Measurements from ENCODE around the gene TXN. TPM values are rescaled to one million over a fixed set of nuclear protein-coding genes. Genes with fewer than 3 reads are reported as not detected.
A peak's percentile ranks its signal among the peaks of the same experiment; 100 is the strongest.

TXN gene
- total RNA-seq (2021) = 1,110 and 1,260 TPM in 2 replicates
- Bru-seq, nascent RNA = percentile 100 among the genes with signal in this experiment
- BruChase-seq, experiment 1, labeled RNA remaining after a 2-hour chase = percentile 98 among the genes with signal in this experiment
- percentile 98 among the genes with signal in this experiment for BruChase-seq, experiment 2, labeled RNA remaining after a 6-hour chase
- long read RNA-seq, transcript TXN-202 (5 exons, 869 nt) = major isoform, 1,998 of 2,219 reads
- long read RNA-seq, partial matches to known transcripts = 191 of 2,219 reads
- long read RNA-seq, other reads (novel, unspliced or antisense) = 26 of 2,219 reads

DNA sequence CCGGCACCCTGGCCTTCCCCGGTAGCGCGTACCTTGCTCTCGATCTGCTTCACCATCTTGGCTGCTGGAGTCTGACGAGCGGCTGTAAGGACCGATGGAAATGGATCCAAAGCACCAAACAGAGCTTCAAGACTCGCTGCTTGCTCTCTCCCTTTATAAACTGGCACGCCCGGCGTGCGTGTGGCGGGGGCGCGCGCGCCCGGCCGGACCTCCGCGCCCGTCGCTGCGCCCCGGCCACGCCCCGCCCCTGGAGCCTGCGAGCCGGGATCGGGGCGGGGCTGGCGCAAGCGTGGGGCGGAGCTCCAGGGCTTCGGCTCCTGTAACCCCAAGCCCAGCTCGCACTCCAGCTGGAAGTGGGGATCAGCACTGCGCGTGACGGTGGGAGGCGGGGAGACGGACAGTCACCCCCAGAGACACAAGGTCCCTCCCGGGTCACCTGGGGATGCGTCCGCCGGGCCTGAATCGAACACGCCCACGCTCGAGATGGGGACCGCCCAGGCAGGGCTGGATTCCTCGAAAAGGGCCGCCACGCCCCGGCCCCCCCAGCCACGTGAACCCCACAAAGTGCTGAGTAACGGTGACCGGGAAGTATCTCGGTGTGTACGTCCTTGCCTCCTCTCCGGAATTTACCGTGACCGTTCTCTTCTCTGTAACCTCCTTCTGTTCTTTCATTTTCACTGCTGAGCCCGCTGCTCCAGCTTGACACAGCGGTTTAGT lies at the start of gene TXN:
Gene TXN, minus strand, starts transcription at position 128 of the 717 bp plus-strand sequence. Its CDS starts 72 bp downstream, at position 56.
- H3K9me2 ChIP-seq (ENCODE audit: insufficient read depth) = no peaks in the 10 kb centered on the region
- H2AFZ ChIP-seq = peak within 1 kb of the TSS; percentile 61
- no peaks in the 10 kb centered on the region for H3K27me3 ChIP-seq (ENCODE audit: insufficient read depth, low read depth)
- H3K4me3 ChIP-seq = peak within 1 kb of the TSS; percentile 79
- BruUV-seq (replicated peaks) = no TSS peak
- H3K36me3 ChIP-seq (ENCODE audit: low read depth) = peaks cover 23% of the 10 kb centered on the region
- ChIA-PET CTCF (interaction anchor here (0.6 to 0.7 kb wide), 4 partner anchors 50 to 367 kb away, joined by 4 to 17 read pairs (median 9); no protein-coding TSS in a partner anchor), POLR2A (ENCODE audit: unreplicated experiment) (interaction anchor here (0.5 to 1.4 kb wide), 20 partner anchors 14 to 701 kb away, joined by 3 to 67 read pairs (median 4); partner anchors contain the start of gene C9orf152)
- H3K27ac ChIP-seq = peak within 1 kb of the TSS; percentile 99
- no peak for TF ChIP-seq EZH2 (IDR thresholded peaks at IDR 0.05; ENCODE audit: low read depth)
- TF ChIP-seq, protein P1, sequence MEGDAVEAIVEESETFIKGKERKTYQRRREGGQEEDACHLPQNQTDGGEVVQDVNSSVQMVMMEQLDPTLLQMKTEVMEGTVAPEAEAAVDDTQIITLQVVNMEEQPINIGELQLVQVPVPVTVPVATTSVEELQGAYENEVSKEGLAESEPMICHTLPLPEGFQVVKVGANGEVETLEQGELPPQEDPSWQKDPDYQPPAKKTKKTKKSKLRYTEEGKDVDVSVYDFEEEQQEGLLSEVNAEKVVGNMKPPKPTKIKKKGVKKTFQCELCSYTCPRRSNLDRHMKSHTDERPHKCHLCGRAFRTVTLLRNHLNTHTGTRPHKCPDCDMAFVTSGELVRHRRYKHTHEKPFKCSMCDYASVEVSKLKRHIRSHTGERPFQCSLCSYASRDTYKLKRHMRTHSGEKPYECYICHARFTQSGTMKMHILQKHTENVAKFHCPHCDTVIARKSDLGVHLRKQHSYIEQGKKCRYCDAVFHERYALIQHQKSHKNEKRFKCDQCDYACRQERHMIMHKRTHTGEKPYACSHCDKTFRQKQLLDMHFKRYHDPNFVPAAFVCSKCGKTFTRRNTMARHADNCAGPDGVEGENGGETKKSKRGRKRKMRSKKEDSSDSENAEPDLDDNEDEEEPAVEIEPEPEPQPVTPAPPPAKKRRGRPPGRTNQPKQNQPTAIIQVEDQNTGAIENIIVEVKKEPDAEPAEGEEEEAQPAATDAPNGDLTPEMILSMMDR (conservative IDR thresholded peaks at IDR 0.05) = no peak
- peak within 1 kb of the TSS; percentile 91 for H3K4me2 ChIP-seq
- H4K20me1 ChIP-seq (ENCODE audit: insufficient read depth) = peaks cover 38% of the 10 kb centered on the region
- peak; percentile 92 to 100 for DNase-seq
- intact Hi-C loops (cut with micrococcal nuclease; ENCODE audit: unreplicated experiment) = loop anchor here (1.0 to 5.0 kb wide), 8 partner anchors 22 to 488 kb away; no protein-coding TSS in a partner anchor
- H3K9me3 ChIP-seq (ENCODE audit: insufficient read depth, low read depth) = no peaks in the 10 kb centered on the region
- peaks cover 37% of the 10 kb centered on the region for H3F3A ChIP-seq (ENCODE audit: insufficient read depth, low read depth)
- H3K4me1 ChIP-seq (replicated peaks; ENCODE audit: insufficient read depth) = peaks cover 49% of the 10 kb centered on the region
- peaks cover 70% of the 10 kb centered on the region for H3K79me2 ChIP-seq (ENCODE audit: low read depth)

DNA sequence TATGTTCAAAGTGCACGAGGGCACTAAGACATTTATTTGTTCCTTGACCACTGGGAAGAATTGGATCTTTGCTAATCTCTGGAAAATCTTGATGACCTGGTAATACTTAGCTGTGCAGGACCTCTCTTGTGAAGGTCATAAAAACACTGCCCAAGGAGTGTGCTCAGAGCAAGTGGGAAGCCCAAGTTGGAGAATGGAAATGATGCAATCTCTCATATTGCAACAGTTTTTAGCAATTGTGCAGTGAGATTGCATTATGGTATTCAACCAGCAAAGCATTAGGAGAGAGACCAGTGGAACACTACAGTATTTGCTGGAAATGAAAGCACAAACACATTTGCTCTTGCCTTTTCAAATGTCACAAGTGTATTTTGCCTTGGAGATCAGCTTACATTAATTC lies 46.8 kb upstream of the TXN start:
- TF ChIP-seq EZH2 (IDR thresholded peaks at IDR 0.05; ENCODE audit: low read depth) = no peak
- TF ChIP-seq, protein P1 (conservative IDR thresholded peaks at IDR 0.05) = no peak
- POLR2A ChIA-PET (ENCODE audit: unreplicated experiment) = no interaction called here

DNA sequence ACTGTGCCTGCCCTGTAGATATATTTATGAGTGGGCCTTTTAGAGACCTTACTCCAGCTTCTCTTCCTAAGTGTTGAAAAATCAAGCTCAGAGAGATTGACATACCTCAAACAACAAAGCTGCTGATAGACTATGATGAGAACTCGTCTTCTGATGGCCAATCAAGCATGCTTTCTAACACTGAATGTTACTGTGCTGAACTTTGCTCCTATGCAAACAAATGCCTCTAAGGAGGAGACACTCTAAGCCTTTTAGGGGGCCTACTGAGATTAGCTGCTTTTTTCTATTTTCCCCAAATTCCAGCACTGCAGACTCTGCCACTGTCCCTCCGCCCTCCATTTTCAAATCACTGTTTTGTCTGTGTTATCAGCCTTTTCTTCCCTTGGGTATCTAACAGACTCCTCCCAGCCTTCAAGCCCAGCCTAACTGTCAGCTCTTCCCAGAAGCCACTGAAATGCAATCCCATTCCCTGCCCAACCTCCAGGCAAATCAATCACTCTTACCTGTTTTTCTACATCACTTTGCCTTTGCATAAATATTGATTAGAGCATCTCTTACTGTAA lies 41.8 kb upstream of the TXN start:
- POLR2A ChIA-PET (ENCODE audit: unreplicated experiment) = no interaction called here
- DNase-seq = no peak
- Histone ChIP-seq H3K36me3 (ENCODE audit: low read depth) (no peaks in the 10 kb centered on the region), H3K9me3 (ENCODE audit: insufficient read depth, low read depth) (no peaks in the 10 kb centered on the region), H2AFZ (no peak overlapping the region), H3K4me1 (replicated peaks; ENCODE audit: insufficient read depth) (no peaks in the 10 kb centered on the region; the same call in 1 of the 2 replicates), H4K20me1 (ENCODE audit: insufficient read depth) (no peaks in the 10 kb centered on the region), H3K27me3 (ENCODE audit: insufficient read depth, low read depth) (no peaks in the 10 kb centered on the region), H3K79me2 (ENCODE audit: low read depth) (no peaks in the 10 kb centered on the region), H3K9me2 (ENCODE audit: insufficient read depth) (no peaks in the 10 kb centered on the region), H3K4me2 (no peak overlapping the region), H3F3A (ENCODE audit: insufficient read depth, low read depth) (no peaks in the 10 kb centered on the region; the same call in 1 of the 2 replicates), H3K4me3 (no peak overlapping the region), H3K27ac (no peak overlapping the region)
- TF ChIP-seq, protein P1 (conservative IDR thresholded peaks at IDR 0.05) = no peak
- no peak for TF ChIP-seq EZH2 (IDR thresholded peaks at IDR 0.05; ENCODE audit: low read depth)
- no TSS peak for BruUV-seq (replicated peaks)
- intact Hi-C loops (cut with micrococcal nuclease; ENCODE audit: unreplicated experiment) = no loop called here
- CTCF ChIA-PET = interaction anchor here (1.2 kb wide), 1 partner anchor 1155 kb away, joined by 3 read pairs; no protein-coding TSS in a partner anchor

More for the DNA sequence above, 46.8 kb upstream of the TXN start:
- Histone ChIP-seq H3K4me1 (replicated peaks; ENCODE audit: insufficient read depth) (no peaks in the 10 kb centered on the region; the same call in 1 of the 2 replicates), H4K20me1 (ENCODE audit: insufficient read depth) (no peaks in the 10 kb centered on the region), H3K27ac (no peak overlapping the region; the same call in 1 of the 2 replicates), H3K4me2 (no peak overlapping the region), H3K9me2 (ENCODE audit: insufficient read depth) (no peaks in the 10 kb centered on the region), H3K4me3 (no peak overlapping the region), H3K27me3 (ENCODE audit: insufficient read depth, low read depth) (no peaks in the 10 kb centered on the region), H3F3A (ENCODE audit: insufficient read depth, low read depth) (no peaks in the 10 kb centered on the region; the same call in 1 of the 2 replicates), H3K79me2 (ENCODE audit: low read depth) (no peaks in the 10 kb centered on the region), H3K9me3 (ENCODE audit: insufficient read depth, low read depth) (no peaks in the 10 kb centered on the region), H2AFZ (no peak overlapping the region; the same call in 1 of the 2 replicates), H3K36me3 (ENCODE audit: low read depth) (no peaks in the 10 kb centered on the region)
- peak in 1 of 2 experiments; percentile 39 for DNase-seq
- BruUV-seq (replicated peaks) = no TSS peak
- intact Hi-C loops (cut with micrococcal nuclease; ENCODE audit: unreplicated experiment) = no loop called here
- CTCF ChIA-PET = no interaction called here

All from PC-9 (cell line).